HFFc6 (cell line): Measurements from ENCODE around the gene CISD3. TPM values are rescaled to one million over a fixed set of nuclear protein-coding genes. Genes with fewer than 3 reads are reported as not detected.

ENCODE experiments used
- DNase-seq: peaks from one replicate; pipeline ENCODE4 v3.0.0-alpha.2; 2018
- H3K27ac Mint-ChIP-seq: 2 replicates; pipeline ENCODE4 v1.8.0; 2020; ENCODE audit warnings: mild to moderate bottlenecking, mixed read lengths
- H3K27me3 Mint-ChIP-seq: 2 replicates; pipeline ENCODE4 v1.8.0; 2021; ENCODE audit warnings: mild to moderate bottlenecking, moderate library complexity, mixed read lengths; ENCODE audit not compliant: insufficient read depth
- H3K36me3 Mint-ChIP-seq: 2 replicates; pipeline ENCODE4 v1.8.0; 2021; ENCODE audit warnings: low read depth, mixed read lengths
- H3K4me1 Mint-ChIP-seq: 2 replicates; pipeline ENCODE4 v1.8.0; 2020; ENCODE audit warnings: low read depth, mixed read lengths
- H3K4me3 Mint-ChIP-seq: 2 replicates; pipeline ENCODE4 v1.8.0; 2020; ENCODE audit warnings: mild to moderate bottlenecking, moderate library complexity, mixed read lengths
- H3K9me3 Mint-ChIP-seq: 2 replicates; pipeline ENCODE4 v1.8.0; 2020; ENCODE audit warnings: mild to moderate bottlenecking, mixed read lengths
- total RNA-seq, 6 experiments: library from RNA; stranded (reverse); fragmentation: NEBNext Ultra II Directional; extraction: Animal tissue kit (Norgen Biotek cat#: 25700); gene quantifications; 2 replicates in 1 of 6; 3 replicates in 5 of 6; pipeline ENCODE4 v1.2.3, GENCODE V29; 2021
- TF ChIP-seq, protein P1 (sequence below): fragments of 200-600 bp; sonication (generic); IDR thresholded peaks from 2 replicates; pipeline ENCODE4 v1.5.0; 2021; ENCODE audit warnings: antibody characterized with exemption, mild to moderate bottlenecking

The CISD3 gene
- total RNA-seq, 6 experiments from 2014 or later: 35.0 to 38.7 (median 36.6) TPM

DNA sequence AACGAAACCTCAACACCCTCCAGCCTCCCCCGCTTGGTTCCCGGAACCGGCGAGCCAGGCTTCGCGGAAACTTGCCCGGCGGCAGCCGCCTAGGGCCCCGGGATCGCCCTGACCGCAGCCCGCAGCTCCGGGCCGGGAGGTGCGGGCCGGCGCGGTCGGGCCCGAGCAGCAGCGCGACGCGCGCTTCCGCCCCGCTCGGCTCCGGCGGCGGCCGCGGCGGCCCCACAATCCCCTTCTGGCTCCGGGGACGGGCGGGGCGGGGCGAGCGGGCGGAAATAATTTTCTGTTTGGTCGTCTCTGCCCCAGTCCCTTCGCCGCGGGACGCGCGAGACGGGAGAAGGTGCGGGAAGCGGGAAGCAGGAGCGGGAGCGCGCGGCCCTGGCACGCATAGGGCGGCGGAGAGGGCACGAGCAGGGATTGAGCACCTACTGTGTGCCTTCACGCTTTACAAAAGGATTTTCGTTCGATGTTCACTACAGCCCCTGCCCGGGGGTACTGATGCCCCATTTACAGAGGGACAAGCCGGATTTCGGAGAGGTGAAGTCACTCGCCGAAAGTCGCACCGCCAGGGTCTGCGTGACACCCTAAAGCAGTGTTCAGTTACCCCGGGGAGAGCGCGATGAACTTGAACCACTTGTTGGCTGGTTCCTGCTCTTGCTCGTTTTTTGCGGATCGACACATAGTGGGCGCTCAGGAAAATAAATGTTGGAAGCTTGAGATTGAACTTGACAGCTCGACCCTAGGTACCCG, 27.8 kb upstream of the CISD3 start:
- Mint-ChIP-seq H3K27ac (peak overlapping the region; percentile 90), H3K4me3 (peak overlapping the region; percentile 91), H3K27me3 (peaks cover 2% of the 10 kb centered on the region), H3K9me3 (no peaks in the 10 kb centered on the region), H3K4me1 (peaks cover 53% of the 10 kb centered on the region), H3K36me3 (no peaks in the 10 kb centered on the region)
- DNase-seq: peak; percentile 83
- TF ChIP-seq, protein P1, sequence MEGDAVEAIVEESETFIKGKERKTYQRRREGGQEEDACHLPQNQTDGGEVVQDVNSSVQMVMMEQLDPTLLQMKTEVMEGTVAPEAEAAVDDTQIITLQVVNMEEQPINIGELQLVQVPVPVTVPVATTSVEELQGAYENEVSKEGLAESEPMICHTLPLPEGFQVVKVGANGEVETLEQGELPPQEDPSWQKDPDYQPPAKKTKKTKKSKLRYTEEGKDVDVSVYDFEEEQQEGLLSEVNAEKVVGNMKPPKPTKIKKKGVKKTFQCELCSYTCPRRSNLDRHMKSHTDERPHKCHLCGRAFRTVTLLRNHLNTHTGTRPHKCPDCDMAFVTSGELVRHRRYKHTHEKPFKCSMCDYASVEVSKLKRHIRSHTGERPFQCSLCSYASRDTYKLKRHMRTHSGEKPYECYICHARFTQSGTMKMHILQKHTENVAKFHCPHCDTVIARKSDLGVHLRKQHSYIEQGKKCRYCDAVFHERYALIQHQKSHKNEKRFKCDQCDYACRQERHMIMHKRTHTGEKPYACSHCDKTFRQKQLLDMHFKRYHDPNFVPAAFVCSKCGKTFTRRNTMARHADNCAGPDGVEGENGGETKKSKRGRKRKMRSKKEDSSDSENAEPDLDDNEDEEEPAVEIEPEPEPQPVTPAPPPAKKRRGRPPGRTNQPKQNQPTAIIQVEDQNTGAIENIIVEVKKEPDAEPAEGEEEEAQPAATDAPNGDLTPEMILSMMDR: no peak

DNA sequence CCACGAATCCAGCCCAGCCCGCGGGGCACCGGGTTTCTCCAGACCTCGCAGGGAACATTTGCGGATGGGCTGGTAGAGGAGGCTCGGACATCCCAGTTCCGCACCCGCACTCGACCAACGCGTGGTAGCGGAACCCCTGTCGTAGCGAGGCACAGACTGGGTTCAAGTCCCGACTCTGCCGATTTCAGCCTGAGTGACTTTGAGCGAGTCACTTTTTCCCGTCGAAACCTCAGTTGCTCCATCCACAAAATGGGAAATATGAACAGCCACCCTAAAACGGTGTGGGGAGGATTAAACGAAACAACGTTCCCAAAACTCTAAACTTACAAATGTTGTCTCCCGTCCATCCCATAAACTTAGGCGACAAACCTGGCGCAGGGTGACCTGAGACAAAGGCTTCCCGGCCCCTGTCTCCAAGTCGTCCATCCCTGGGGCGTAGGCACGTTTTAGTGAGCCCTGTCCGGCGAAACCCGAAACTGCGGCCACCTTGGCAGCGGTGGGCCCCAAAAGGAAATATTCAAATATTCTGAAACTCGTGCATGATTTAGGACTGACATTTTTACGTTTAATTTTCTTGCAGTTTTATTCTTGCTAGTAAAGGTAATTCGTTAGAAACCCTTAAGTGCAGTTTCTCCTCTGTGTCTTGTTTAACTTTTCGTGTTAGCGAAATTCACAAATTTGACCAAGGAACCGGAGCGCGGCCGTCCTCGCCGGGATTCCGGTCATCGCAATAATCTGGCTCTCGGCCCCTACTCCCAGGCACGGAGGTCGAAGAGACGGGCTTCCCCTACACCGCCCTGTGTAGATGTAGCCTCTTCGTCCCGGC, 27.0 kb upstream of the CISD3 start:
- Mint-ChIP-seq H3K27ac (peak overlapping the region; percentile 90), H3K4me3 (peak overlapping the region; percentile 91), H3K27me3 (peaks cover 2% of the 10 kb centered on the region), H3K36me3 (no peaks in the 10 kb centered on the region; the same call in 1 of the 2 replicates), H3K9me3 (no peaks in the 10 kb centered on the region), H3K4me1 (peaks cover 54% of the 10 kb centered on the region)
- no peak for DNase-seq
- TF ChIP-seq, protein P1: no peak

DNA sequence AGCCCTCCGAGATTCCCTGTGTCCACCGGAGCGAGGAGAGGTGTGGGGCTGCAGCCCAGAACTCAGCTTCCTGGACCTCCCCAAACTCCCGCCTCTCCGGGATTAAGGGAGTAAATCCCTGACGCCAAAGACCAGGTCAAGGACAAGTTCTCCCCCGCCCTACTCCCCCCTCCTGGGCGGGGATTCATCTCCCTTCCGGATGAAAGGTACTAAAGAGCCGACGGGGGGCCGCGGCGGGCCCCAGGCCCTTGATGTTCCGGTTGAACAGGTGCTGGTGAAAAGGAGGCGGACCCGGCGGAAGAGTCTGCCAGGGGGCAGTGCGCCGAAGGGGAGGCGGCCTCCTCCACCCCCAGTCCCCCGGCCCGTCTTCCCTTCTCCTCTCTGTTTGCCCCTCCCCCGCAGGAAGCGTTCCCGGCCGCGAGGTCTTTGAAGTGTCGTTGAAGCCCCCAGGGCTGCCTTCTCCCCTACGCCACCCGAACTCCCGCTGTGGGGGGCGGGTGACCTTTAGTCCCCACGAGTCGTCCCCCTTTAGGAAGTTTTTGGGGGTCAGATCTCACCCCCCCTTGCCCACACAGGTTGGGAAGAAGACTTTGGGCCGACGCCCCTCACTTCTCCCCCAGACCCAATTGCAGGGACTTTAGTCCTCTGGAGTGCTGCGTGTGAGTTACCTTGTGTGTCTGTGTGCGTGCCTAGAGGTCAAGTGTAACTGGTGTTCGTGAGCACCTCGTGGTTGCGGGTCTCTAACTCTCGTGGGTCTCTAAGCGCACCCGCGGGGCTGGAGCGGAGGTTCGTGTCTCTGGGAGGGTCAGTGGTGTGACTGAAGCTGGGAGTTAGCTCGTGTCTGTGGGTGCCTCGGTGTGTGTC, 26.2 kb upstream of the CISD3 start:
- Mint-ChIP-seq H3K4me1 (peaks cover 54% of the 10 kb centered on the region), H3K36me3 (no peaks in the 10 kb centered on the region; the same call in 1 of the 2 replicates), H3K27me3 (peaks cover 2% of the 10 kb centered on the region), H3K9me3 (no peaks in the 10 kb centered on the region), H3K27ac (peak overlapping the region; percentile 90), H3K4me3 (peak overlapping the region; percentile 91)
- TF ChIP-seq, protein P1: no peak
- no peak for DNase-seq

DNA sequence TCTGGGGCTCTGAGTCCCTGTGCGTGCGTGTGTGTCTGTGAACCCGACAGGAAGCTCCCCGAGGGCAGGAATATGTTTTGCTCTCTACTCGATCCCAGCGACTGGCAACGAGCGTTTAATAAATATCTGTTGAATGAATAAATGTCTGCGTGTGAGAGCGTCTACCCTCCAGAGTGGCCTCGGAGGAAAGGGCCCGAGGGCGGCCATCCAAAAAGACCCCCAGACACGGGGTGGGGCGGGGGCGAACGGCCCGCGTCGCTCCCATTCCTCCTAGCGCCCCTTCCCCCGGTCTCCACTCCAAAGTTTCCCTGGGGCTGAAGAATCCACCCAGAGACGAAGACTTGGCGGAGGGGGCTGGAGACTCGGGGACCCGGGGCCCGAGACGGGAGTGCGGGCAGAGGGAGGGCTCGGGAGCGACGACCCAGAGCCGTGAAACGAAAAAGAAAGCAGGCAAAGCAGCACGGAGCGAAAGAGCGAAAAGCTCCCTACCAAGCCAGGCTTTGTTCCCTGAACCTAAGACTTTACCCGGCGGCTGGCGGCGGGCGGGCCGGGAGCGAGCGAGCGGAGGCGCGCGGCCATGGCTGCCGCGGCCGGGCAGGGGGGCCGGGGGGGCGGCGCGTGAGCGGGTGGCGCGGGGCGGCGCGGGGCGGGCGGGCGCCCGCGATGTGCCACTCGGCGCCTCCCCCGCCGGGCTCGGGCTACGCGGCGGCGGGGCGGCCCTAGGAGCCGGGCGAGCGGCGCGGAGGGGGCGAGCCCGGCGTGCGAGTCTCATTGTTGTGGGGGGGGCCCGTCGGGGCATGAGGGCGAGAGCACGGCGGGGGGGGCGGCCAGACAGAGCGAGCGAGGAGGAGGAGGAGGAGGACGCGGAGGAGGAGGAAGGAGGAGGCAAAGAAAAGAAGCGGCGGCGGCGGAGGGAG, 25.3 kb upstream of the CISD3 start, which contains the start of gene MLLT6:
TSS of gene MLLT6 (plus strand) at position 668 of the 917 bp plus-strand sequence. CDS start 360 bp downstream, outside the sequence.
- H3K4me3 Mint-ChIP-seq: peak within 1 kb of the TSS; percentile 91
- H3K36me3 Mint-ChIP-seq: peaks cover 6% of the 10 kb centered on the region
- H3K27me3 Mint-ChIP-seq: no peaks in the 10 kb centered on the region
- no peaks in the 10 kb centered on the region for H3K9me3 Mint-ChIP-seq
- DNase-seq: peak; percentile 69
- H3K4me1 Mint-ChIP-seq: peaks cover 49% of the 10 kb centered on the region
- peak within 1 kb of the TSS; percentile 90 for H3K27ac Mint-ChIP-seq
- TF ChIP-seq, protein P1: no peak
